SW480 (cell line): ENCODE measurements around the gene C17orf78.
"Not testable (repeated sequence)": the region's sequence is repeated elsewhere in the genome, so short reads cannot be mapped to it uniquely, and the experiment has no call there.

ENCODE experiments used
- DNase-seq: peaks from one replicate; pipeline ENCODE4 v3.0.0-alpha.2; 2016; ENCODE audit warnings: low spot score

Gene C17orf78

DNA sequence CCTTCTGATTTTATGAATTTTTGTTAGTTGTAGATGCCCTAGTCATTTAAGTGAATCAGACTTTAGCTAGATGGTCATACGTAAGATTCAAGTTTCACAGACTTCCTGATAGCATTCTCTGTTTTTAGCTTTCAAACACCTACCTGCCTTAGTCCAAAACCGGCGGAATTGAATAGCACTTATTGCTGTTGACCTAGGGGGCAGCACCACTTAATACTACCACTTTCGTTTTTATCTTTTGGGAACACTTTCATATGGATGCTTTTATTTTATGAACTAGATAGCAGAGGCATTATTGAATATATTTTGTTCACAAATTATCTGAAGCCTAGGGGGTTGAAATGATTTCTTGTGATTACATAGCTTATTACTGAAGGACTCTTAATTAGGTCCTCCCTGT, 62.4 kb downstream of the C17orf78 start:
- DNase-seq, result no peak

DNA sequence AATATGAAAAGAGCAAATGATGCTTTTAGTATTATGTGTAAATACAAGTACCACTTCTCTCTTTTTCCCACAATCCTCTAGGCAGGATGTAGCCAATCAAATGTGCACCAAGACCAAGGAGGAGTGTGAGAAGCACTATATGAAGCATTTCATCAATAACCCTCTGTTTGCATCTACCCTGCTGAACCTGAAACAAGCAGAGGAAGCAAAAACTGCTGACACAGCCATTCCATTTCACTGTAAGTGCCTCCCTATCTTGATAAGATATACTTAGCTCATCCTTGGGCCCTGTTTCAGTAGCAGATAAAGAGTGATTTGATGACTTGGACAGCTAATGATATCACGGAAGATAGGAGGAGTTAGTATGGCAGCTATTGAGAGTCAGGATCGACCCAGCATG, 64.6 kb downstream of the C17orf78 start:
- DNase-seq, result no peak

- not testable (repeated sequence) for DNase-seq
These were observed 65.7 kb downstream of the C17orf78 start for GRCh38 chr17:37441369-37442014.
